Natural killer cell (primary cell): ENCODE results near the gene ADAMTSL5. TPM values are rescaled to one million over a fixed set of nuclear protein-coding genes. Genes with fewer than 3 reads are reported as not detected.
A peak's percentile ranks its signal among the peaks of the same experiment; 100 is the strongest.

Experiments used
- ATAC-seq, 3 donors: fragments of 150-1000 bp in 2 of 3; fragments of 200-7000 bp in 1 of 3; cut with Tn5 transposase; 1 replicate in 1 of 3; 2 replicates in 2 of 3; pipeline ENCODE4 v1.10.0; 2021; ENCODE audit warnings: mild to moderate bottlenecking in 2 of 3, moderate library complexity in 2 of 3
- DNase-seq, 2 donors: peaks; one replicate each; pipeline versions ENCODE4 v3.0.0 to v3.0.0-alpha.2; 2013 to 2021; ENCODE audit warnings: mixed read lengths in 1 of 2
- H3K27ac ChIP-seq: one replicate; pipeline ENCODE4 v1.5.1; 2013; ENCODE audit warnings: mild to moderate bottlenecking, low read length
- H3K27me3 ChIP-seq: one replicate; pipeline ENCODE4 v1.6.1; 2013; ENCODE audit warnings: low read length; ENCODE audit not compliant: control insufficient read depth, insufficient read depth
- H3K36me3 ChIP-seq: one replicate; pipeline ENCODE4 v1.6.1; 2013; ENCODE audit warnings: low read length; ENCODE audit not compliant: control insufficient read depth, insufficient read depth
- H3K4me1 ChIP-seq: one replicate; pipeline ENCODE4 v1.6.1; 2013; ENCODE audit warnings: low read length; ENCODE audit not compliant: control insufficient read depth, insufficient read depth
- H3K4me3 ChIP-seq: one replicate; pipeline ENCODE4 v1.5.1; 2013; ENCODE audit warnings: low read length
- H3K9me3 ChIP-seq: one replicate; pipeline ENCODE4 v1.6.1; 2013; ENCODE audit warnings: low read length; ENCODE audit not compliant: control insufficient read depth, insufficient read depth
- H3K27ac Mint-ChIP-seq, 2 donors: one replicate each; pipeline ENCODE4 v1.8.0; 2022; ENCODE audit warnings: mild to moderate bottlenecking in 2 of 2, mixed read lengths in 2 of 2, moderate library complexity in 1 of 2
- H3K27me3 Mint-ChIP-seq, 2 donors: one replicate each; pipeline ENCODE4 v1.8.0; 2022; ENCODE audit warnings: low read depth in 2 of 2, mixed read lengths in 2 of 2
- H3K36me3 Mint-ChIP-seq: one replicate; pipeline ENCODE4 v1.8.0; 2022; ENCODE audit warnings: mixed read lengths
- H3K4me1 Mint-ChIP-seq, 2 donors: one replicate each; pipeline ENCODE4 v1.8.0; 2022; ENCODE audit warnings: mixed read lengths in 2 of 2
- H3K4me3 Mint-ChIP-seq: one replicate; pipeline ENCODE4 v1.8.0; 2022; ENCODE audit warnings: mild to moderate bottlenecking, moderate library complexity, mixed read lengths
- H3K9me3 Mint-ChIP-seq, 2 donors: one replicate each; pipeline ENCODE4 v1.8.0; 2022; ENCODE audit warnings: mixed read lengths in 2 of 2
- CTCF ChIP-seq: fragments of 200-600 bp; IDR thresholded peaks from one replicate; pipeline ENCODE4 v1.8.0; 2022; ENCODE audit warnings: antibody characterized with exemption
- WGBS: methylation state at CpG from one replicate; pipeline ENCODE4 v1.1.7; 2013; ENCODE audit warnings: missing lambda C conversion rate; ENCODE audit not compliant: insufficient coverage; 5-methylcytosine and 5-hydroxymethylcytosine counted together
- intact Hi-C: fragments of 100-400 bp; cut with micrococcal nuclease; formaldehyde crosslinking; loops from one replicate; pipeline ENCODE4 v1.14.2; 2022
- total RNA-seq, 4 donors: library from RNA; stranded (reverse); fragments of 120-200 nt in 1 of 4; gene quantifications; one replicate each; pipeline versions ENCODE4 v1.2.3 to v1.2.4, GENCODE V29; 2013 to 2022

Gene ADAMTSL5
- total RNA-seq, 3 donors from 2014 or later (not counting 1 experiment from before 2014, with no cell fraction given), result 0.70 to 2.5 (median 1.0) TPM

DNA sequence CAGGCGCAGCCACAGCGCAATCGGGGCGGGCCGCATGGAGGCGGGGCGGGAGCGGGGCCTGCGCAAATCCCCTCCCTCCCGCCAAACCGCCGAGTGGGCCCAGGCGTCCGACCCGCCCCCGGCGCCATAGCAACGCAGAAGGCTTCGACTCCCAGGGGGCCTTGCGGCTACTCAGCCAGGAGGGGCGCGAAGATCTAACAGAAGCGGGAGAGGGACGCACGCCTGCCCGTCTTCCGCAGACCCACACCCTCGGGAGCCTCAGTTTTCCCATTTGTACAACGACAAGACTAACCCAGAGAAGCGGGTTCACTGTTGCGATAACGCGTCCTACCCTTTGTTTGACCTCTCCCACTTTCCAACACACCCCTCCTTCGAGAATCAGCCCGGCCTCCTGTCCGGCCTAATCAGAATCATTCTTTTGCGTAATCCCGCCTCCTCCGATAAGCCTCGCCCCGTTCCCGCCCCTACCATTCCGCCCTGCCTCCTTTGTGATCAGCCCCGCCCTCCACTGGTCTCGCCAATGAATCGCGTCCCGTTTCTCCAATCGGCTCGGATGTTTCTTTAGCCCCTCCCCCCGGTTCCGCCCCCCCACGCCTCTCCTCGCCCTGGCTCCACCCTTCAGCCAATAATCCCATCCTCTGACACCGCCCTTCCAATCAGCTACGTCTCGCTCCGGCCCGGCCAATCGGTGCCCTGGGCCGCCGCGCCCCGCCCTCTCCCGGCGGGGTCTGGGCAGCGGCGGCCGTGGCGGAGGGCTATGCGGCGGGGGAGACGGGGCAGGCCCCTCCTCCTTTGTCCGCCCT is 22.3 kb downstream of the ADAMTSL5 start, which contains the start of gene PCSK4:
Gene PCSK4, minus strand, starts transcription at position 40 of the 803 bp plus-strand sequence. Its CDS starts 4 bp downstream, at position 36.
- Mint-ChIP-seq H3K9me3 (no peaks in the 10 kb centered on the region), H3K27ac (peak within 1 kb of the TSS; percentile 80), H3K4me1 (peaks cover 17 to 18% of the 10 kb centered on the region in 2 donors), H3K36me3 (no peaks in the 10 kb centered on the region), H3K4me3 (peak within 1 kb of the TSS; percentile 87), H3K27me3 (no peaks in the 10 kb centered on the region)
- ATAC-seq (peak; percentile 83 to 92 (median 84)), DNase-seq (peak; percentile 97 to 99)
- Histone ChIP-seq H3K4me3 (peak within 1 kb of the TSS; percentile 56), H3K27me3 (no peaks in the 10 kb centered on the region), H3K36me3 (no peaks in the 10 kb centered on the region), H3K4me1 (peaks cover 18% of the 10 kb centered on the region), H3K9me3 (no peaks in the 10 kb centered on the region), H3K27ac (peak within 1 kb of the TSS; percentile 68)
- under 1% methylated on average over 74 of the region's 74 CpGs for whole genome bisulfite sequencing
- intact Hi-C loops, result loop anchor here (1.0 to 10.0 kb wide), 3 partner anchors 11 to 216 kb away; partner anchors contain the start of genes C19orf25 and FAM174C
- TF ChIP-seq CTCF, result no peak

DNA sequence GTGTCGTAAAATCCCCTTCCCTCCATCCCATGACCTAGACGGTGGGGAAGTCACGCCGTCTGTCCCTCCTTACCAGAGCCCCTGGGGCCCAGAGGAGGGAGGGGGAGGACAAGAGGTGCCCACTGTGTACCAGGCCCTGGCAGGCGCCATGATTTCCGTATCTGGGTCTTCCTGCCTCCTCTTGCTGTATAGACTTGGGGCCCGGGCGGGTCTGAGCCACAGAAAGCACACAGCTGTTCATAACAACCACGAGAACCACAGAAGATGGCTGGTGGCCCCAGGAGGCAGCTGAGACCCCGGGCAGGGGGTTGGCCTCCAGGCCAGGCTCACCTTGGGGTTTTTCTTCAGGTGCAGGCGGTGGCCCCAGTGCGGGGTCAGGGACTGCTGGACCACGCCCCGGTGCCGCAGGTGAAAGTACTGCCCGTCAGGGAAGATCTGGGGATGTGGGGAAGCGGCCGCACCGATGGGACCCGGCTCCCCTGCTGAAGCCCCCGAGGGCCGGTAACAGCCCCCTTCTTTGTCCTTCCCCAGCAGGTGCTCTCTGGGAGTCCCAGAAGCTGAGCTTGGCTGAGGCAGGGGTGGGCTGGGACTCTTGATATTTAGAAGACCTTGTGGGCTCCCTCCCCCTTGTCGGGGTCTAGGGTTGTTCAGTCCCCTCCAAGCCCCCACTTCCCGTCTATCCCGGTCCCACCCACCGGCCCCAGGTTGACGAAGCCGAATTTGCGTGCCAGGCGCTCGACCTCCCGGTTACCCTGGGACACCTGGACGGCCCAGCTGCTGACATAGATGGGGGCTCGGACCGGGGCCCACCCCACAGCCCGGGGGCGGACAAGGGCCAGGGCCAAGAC is 23.1 kb downstream of the ADAMTSL5 start:
- peak overlapping the region in 1 of 2 donors; percentile 66 for H3K27ac Mint-ChIP-seq
- H3K4me3 Mint-ChIP-seq, result peak overlapping the region; percentile 69
- no peaks in the 10 kb centered on the region for H3K9me3 Mint-ChIP-seq
- WGBS, result 8% methylated on average over 35 of the region's 37 CpGs
- intact Hi-C loops, result loop anchor here (1.0 to 10.0 kb wide), 3 partner anchors 10 to 215 kb away; partner anchors contain the start of genes C19orf25 and FAM174C
- no peak for TF ChIP-seq CTCF
- DNase-seq (peak in 1 of 2 donors; percentile 36), ATAC-seq (no peak)
- H3K27me3 Mint-ChIP-seq, result no peaks in the 10 kb centered on the region
- H3K36me3 Mint-ChIP-seq, result no peaks in the 10 kb centered on the region
- Histone ChIP-seq H3K9me3 (no peaks in the 10 kb centered on the region), H3K4me1 (peaks cover 18% of the 10 kb centered on the region), H3K27ac (peak overlapping the region; percentile 65), H3K36me3 (no peaks in the 10 kb centered on the region), H3K27me3 (no peaks in the 10 kb centered on the region), H3K4me3 (peak overlapping the region; percentile 56)
- H3K4me1 Mint-ChIP-seq, result peaks cover 17 to 18% of the 10 kb centered on the region in 2 donors

GRCh38 chr19:1488282-1488601 is 24.6 kb downstream of the ADAMTSL5 start:
- no peak overlapping the region for H3K27ac Mint-ChIP-seq
- H3K36me3 Mint-ChIP-seq, result no peaks in the 10 kb centered on the region
- Histone ChIP-seq H3K36me3 (no peaks in the 10 kb centered on the region), H3K9me3 (no peaks in the 10 kb centered on the region), H3K4me3 (no peak overlapping the region), H3K27ac (no peak overlapping the region), H3K4me1 (peaks cover 18% of the 10 kb centered on the region), H3K27me3 (no peaks in the 10 kb centered on the region)
- TF ChIP-seq CTCF, result no peak
- WGBS, result 68% methylated on average over 11 of the region's 11 CpGs
- ATAC-seq (no peak), DNase-seq (no peak)
- H3K4me3 Mint-ChIP-seq, result no peak overlapping the region
- H3K4me1 Mint-ChIP-seq, result peaks cover 17 to 18% of the 10 kb centered on the region in 2 donors
- H3K9me3 Mint-ChIP-seq, result no peaks in the 10 kb centered on the region
- no peaks in the 10 kb centered on the region for H3K27me3 Mint-ChIP-seq
- intact Hi-C loops, result no loop called here
